Hepatocyte (in vitro differentiated cells): ENCODE measurements around the gene NBR1.

Experiments used
- CTCF ChIP-seq: fragments of 200-600 bp; sonication (generic); IDR thresholded peaks from 2 replicates; pipeline ENCODE4 v1.5.1; 2016; ENCODE audit warnings: antibody characterized with exemption, mild to moderate bottlenecking; ENCODE audit not compliant: poor library complexity
- EZH2phosphoT487 ChIP-seq: fragments of 200-600 bp; sonication (generic); IDR thresholded peaks from one replicate; pipeline ENCODE4 v1.6.1; 2018; ENCODE audit warnings: antibody characterized with exemption, mild to moderate bottlenecking, low read depth, moderate library complexity; ENCODE audit not compliant: unreplicated experiment, severe bottlenecking

- TF ChIP-seq CTCF (no peak), EZH2phosphoT487 (no peak)
Observed at GRCh38 chr17:43219746-43220380, 48.8 kb downstream of the NBR1 start.
